HG02798 (cell line): Measurements from ENCODE around the gene ZDHHC8.

ENCODE experiments used
- ATAC-seq: cut with Tn5 transposase; IDR thresholded peaks from one replicate; pipeline ENCODE4 v1.9.1; 2021; ENCODE audit warnings: mild to moderate bottlenecking; ENCODE audit not compliant: unreplicated experiment, poor library complexity

The ZDHHC8 gene

GRCh38 chr22:20140521-20140964, 8.9 kb downstream of the ZDHHC8 start:
- ATAC-seq, result no peak

- ATAC-seq, result no peak
These were observed 9.8 kb downstream of the ZDHHC8 start for GRCh38 chr22:20141186-20142077.

DNA sequence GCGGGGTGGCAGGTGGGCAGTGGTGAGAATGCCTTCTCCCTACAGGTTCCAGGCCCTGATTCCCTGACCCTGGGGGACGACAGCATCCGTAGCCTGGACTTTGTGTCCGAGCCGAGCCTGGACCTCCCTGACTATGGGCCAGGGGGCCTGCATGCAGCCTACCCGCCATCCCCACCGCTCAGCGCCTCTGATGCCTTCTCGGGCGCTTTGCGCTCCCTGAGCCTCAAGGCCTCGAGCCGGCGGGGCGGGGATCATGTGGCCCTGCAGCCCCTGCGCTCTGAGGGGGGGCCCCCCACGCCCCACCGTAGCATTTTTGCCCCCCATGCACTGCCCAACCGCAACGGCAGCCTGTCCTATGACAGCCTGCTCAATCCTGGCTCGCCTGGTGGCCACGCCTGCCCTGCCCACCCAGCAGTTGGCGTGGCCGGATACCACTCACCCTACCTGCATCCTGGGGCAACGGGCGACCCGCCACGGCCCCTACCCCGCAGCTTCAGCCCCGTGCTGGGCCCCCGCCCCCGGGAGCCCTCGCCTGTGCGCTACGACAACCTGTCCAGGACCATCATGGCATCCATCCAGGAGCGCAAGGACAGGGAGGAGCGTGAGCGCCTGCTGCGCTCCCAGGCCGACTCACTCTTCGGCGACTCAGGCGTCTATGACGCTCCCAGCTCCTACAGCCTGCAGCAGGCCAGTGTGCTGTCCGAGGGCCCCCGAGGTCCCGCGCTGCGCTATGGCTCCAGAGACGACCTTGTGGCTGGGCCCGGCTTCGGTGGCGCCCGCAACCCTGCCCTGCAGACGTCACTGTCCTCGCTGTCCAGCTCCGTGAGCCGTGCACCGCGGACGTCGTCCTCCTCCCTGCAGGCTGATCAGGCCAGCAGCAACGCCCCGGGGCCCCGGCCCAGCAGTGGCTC, 11.4 kb downstream of the ZDHHC8 start:
- no peak for ATAC-seq

GRCh38 chr22:20143883-20144665, 12.5 kb downstream of the ZDHHC8 start:
- ATAC-seq, result no peak

DNA sequence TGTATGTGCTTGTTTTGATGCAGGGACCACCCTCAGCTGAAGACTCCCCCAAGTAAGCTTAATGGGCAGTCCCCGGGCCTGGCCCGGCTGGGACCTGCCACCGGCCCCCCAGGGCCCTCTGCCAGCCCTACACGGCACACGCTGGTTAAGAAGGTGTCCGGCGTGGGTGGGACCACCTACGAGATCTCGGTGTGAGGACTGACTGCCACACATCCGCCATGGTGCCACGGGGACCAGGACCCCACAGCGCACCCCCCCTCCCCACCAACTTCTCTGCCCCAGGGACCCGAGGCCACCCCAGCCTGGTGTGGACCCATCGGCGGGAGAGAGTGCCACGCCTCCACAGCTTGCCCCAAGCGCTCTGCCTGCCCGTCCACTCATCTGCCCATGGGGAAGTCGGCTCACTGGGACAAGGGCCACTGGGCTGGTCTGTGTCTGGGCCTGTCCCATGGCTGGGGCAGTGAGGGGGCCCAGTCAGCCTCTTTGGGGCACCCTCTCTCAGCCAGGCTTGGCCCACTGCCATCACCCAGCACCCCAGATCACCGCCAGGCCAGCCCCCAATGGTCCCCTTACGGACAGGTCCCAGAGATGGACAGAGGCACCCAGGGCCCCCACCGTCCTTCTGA, 13.7 kb downstream of the ZDHHC8 start:
- ATAC-seq, result no peak

DNA sequence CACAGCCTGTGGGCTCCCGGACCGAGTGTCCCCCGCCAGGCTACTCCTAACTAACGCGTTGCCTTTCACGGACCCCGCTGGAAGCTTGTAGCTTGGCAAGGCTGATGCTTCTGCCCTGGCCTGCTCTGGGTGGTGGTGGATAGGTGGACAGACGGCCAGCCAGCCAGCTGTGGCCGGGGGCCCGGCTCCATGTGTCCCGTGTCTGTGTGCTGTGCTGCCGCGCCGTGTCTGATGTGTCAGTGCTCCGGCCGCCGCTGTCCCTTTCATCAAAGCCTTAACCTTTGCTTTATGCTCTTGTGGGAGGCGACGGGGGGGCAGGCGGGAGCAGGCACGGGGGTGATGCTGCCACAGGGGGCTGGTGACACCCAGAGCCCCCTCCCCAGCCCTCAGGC, 14.2 kb downstream of the ZDHHC8 start:
- ATAC-seq, result no peak

DNA sequence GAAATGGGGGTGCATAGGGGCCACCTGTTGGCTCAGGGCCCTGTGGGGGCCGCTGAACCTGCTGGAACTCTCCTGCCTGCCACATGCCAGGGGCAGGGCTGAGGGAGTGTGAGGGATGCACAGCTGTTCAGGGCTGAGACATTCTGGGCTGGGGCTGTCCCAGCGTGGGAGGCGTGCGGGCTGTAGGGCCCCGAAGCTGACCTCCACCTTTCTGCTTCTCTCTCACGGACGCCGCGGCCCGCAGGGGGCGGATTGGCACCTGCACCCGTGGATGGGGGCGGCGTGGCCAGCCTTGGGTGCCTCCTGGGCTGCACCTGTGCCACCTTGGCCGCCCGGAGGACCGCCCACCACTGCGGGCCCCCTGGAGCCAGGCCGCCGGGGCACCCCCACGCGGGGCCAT, 15.2 kb downstream of the ZDHHC8 start:
- ATAC-seq, result peak; percentile 46

- no peak for ATAC-seq
These were observed 15.8 kb downstream of the ZDHHC8 start for GRCh38 chr22:20147237-20147988.

- ATAC-seq, result no peak
These were observed 16.8 kb downstream of the ZDHHC8 start for GRCh38 chr22:20148414-20148813.

DNA sequence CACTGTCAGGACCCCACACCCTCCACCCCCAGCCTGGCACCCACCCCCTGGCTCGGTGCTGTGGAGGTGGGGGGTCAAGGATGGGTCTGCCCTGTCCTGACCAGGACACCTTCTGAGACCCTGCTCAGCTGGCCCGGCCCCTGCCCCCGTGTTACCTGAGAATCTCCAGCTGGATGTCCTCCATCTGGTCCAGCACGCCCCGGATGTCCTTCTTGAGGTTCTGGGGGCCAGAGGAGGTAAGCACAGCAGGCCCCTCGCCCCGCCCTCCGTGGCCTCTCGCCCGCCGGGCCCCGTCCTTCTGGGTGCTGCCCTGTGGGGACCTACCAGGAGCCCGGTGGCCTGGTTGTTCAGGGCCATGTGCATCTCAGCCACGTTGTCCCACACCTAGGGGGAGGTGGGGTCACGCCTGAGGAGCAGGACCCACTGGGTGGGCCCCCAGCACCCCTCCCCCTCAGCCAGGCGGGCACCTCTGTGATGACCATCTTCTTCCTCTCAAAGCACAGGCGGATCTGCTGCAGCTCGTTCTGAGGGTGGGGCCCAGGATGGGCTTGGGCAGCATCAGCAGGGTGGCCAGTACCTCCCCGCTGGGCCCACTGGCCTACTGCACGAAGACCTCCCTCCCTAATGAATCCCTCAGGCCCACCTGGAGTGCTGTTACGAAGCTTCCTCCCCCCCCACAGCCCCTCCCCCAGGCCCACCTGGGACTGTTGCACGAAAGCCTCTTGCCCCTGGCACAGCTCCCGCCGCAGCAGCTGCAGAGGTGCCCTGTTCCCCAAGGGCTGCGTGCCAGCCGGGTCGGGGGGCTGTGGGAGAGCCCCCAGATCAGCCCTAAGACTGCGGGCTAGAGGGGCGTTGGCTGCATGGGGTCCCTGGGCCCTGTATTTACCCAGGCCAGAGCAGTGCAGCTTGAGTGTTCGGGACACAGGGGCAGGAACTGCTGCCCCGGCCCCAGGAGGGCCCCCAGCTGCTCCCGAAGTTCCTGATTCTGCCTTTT, 17.9 kb downstream of the ZDHHC8 start:
- no peak for ATAC-seq

- no peak for ATAC-seq
These were observed 19.0 kb downstream of the ZDHHC8 start, which contains the start of gene CCDC188 for GRCh38 chr22:20150381-20151275. CCDC188 (minus strand) TSS chr22:20151055; CDS start chr22:20150986, 69 bp downstream.

GRCh38 chr22:20151276-20151588, 19.6 kb downstream of the ZDHHC8 start:
- ATAC-seq, result no peak

DNA sequence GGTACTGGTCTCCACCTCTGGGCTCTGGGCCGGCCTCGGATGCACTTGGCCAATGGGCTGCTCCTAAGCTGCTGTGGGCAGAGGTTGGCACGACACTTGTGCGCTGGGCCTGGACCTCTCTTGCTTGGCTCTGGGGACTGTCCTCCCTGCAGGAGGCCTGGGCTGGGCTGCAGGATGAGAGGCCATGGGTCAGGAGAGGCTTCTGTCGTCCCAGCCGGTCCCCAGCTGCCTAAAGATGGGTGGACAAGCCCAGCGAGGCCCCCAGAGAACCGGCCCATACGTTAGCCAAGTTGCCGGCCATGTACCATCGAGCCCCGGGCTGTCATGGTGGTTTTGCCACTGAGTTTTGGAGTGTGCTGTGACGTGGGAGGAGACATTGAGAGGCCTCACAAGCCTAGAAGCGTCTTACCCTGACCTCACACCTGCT, 20.9 kb downstream of the ZDHHC8 start:
- ATAC-seq, result no peak

DNA sequence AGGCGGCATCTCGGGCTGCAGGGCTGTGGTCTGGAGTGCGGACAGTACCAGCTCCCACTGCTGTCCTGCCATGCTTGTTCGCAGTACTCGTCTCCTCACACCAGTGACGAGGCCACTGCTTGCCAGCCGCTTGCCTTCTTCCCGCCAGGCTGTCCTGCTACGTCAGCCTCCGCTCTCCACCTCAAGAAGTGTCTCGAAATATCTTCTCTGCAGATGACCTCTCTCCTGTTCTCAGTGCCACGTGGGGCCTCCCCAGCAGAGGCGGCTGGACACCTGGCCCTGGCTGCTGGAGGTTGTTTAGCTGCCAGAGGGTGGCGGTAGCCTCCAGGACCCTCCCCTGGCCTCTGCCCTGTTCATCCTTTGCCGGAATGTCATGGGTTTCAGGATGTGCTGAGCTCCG, 22.3 kb downstream of the ZDHHC8 start:
- no peak for ATAC-seq

DNA sequence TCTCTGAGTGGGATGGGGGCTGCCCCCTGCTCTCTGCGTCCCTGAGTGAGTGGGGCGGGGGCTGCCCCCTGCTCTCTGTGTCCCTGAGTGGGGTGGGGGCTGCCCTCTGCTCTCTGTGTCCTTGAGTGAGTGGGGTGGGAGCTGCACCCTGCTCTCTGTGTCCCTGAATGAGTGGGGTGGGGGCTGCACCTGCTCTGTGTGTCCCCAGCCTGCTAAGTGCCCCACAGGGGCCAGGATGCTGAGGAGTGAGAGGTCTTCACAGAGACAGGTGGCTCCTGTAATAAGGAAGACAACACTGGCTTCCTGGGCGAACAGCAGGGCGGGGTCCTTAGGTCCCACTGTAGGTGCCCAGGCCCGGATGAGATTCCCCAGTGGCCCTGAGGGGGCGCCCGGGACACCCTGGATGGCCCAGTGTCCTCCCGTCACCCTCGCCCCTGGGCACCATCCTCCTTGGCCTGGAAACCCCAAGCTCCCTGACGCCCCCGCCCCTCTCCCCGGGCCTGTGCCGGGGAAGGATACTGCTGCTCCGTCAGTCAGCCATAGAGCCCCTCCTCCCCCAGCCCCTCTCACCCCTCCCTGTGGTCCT, 23.1 kb downstream of the ZDHHC8 start:
- no peak for ATAC-seq

- ATAC-seq, result no peak
These were observed 23.9 kb downstream of the ZDHHC8 start for GRCh38 chr22:20155330-20156041.
